K562 (cell line): ENCODE measurements around the gene TUBA4B. TPM values are rescaled to one million over a fixed set of nuclear protein-coding genes. Genes with fewer than 3 reads are reported as not detected.

Experiments
- ASH1L ChIP-seq: fragments of 450-650 bp; IDR thresholded peaks from 2 replicates; pipeline ENCODE4 v1.6.1; 2018; ENCODE audit warnings: borderline replicate concordance, mild to moderate bottlenecking, low read depth; ENCODE audit not compliant: partially characterized antibody
- BACH1 ChIP-seq: fragments of 200-800 bp; sonication (Bioruptor generic); IDR thresholded peaks from 2 replicates; pipeline ENCODE4 v1.6.1; 2016; ENCODE audit warnings: missing genetic modification characterization, missing compliant biosample characterization
- C11orf30 ChIP-seq: fragments of 450-650 bp; IDR thresholded peaks from 2 replicates; pipeline ENCODE4 v1.6.1; 2016; ENCODE audit warnings: low read depth, mild to moderate bottlenecking
- EP400 ChIP-seq: fragments of 450-650 bp; IDR thresholded peaks from 2 replicates; pipeline ENCODE4 v1.6.1; 2017; ENCODE audit warnings: antibody characterized with exemption, mild to moderate bottlenecking, moderate library complexity
- HEY1 ChIP-seq: fragments of 250-450 bp; sonication (Bioruptor Pico); IDR thresholded peaks from 2 replicates; pipeline ENCODE4 v1.5.0; 2020; ENCODE audit warnings: mild to moderate bottlenecking, moderate library complexity, borderline replicate concordance
- HNRNPL ChIP-seq: fragments of 200-400 bp; formaldehyde crosslinking; IDR thresholded peaks from 2 replicates; pipeline ENCODE4 v1.6.1; 2017; ENCODE audit warnings: low read depth, mild to moderate bottlenecking, low read length
- HNRNPUL1 ChIP-seq: fragments of 200-400 bp; formaldehyde crosslinking; IDR thresholded peaks from 2 replicates; pipeline ENCODE4 v1.6.1; 2017; ENCODE audit warnings: low read length
- MIER1 ChIP-seq: fragments of 450-650 bp; IDR thresholded peaks from 2 replicates; pipeline ENCODE4 v1.6.1; 2016; ENCODE audit warnings: antibody characterized with exemption, mild to moderate bottlenecking, low read depth
- NBN ChIP-seq: fragments of 450-650 bp; IDR thresholded peaks from 2 replicates; pipeline ENCODE4 v1.6.1; 2016; ENCODE audit warnings: low read depth, mild to moderate bottlenecking
- POLR2B ChIP-seq: fragments of 450-650 bp; IDR thresholded peaks from 2 replicates; pipeline ENCODE4 v1.6.1; 2018; ENCODE audit warnings: low read depth; ENCODE audit not compliant: partially characterized antibody
- PYGO2 ChIP-seq: fragments of 450-650 bp; IDR thresholded peaks from 2 replicates; pipeline ENCODE4 v1.6.1; 2016; ENCODE audit warnings: mild to moderate bottlenecking, missing genetic modification characterization, moderate library complexity, missing compliant biosample characterization
- SIN3A ChIP-seq, 2 experiments: fragments of 150-350 bp in 1 of 2; IDR thresholded peaks; 2 replicates each; pipeline ENCODE4 v1.6.1; 2011 to 2016; ENCODE audit warnings: borderline replicate concordance in 2 of 2, low read depth in 2 of 2, low read length in 2 of 2, mild to moderate bottlenecking in 2 of 2, moderate library complexity in 2 of 2; ENCODE audit not compliant: control insufficient read depth in 1 of 2
- SMC3 ChIP-seq: conservative IDR thresholded peaks from 2 replicates; pipeline ENCODE4 v1.6.1; 2011; ENCODE audit warnings: low read depth, low read length, improper control_type of control experiment; ENCODE audit not compliant: insufficient read depth
- SREBF1 ChIP-seq: fragments of 150-350 bp; IDR thresholded peaks from 2 replicates; pipeline ENCODE4 v1.6.1; 2014; ENCODE audit warnings: antibody characterized with exemption, low read depth, low read length, borderline replicate concordance
- SREBF2 ChIP-seq: sonication (generic); formaldehyde crosslinking; IDR thresholded peaks from 2 replicates; pipeline ENCODE4 v1.4.0; 2020; ENCODE audit warnings: mild to moderate bottlenecking, missing genetic modification reagents
- TRIM28 ChIP-seq: fragments of 450-650 bp; IDR thresholded peaks from 2 replicates; pipeline ENCODE4 v1.6.1; 2017
- TSC22D4 ChIP-seq: fragments of 450-650 bp; IDR thresholded peaks from 2 replicates; pipeline ENCODE4 v1.6.1; 2016; ENCODE audit warnings: missing genetic modification characterization, missing biosample characterization, control low read depth
- XRCC3 ChIP-seq: fragments of 450-650 bp; IDR thresholded peaks from 2 replicates; pipeline ENCODE4 v1.6.1; 2017; ENCODE audit warnings: mild to moderate bottlenecking, moderate library complexity
- ZBTB17 ChIP-seq: fragments of 450-650 bp; formaldehyde crosslinking; IDR thresholded peaks from 2 replicates; pipeline ENCODE4 v1.4.0; 2020; ENCODE audit warnings: mild to moderate bottlenecking
- ZNF175 ChIP-seq: fragments of 200-800 bp; sonication (Bioruptor generic); IDR thresholded peaks from 2 replicates; pipeline ENCODE4 v1.6.1; 2016; ENCODE audit warnings: low read depth, mild to moderate bottlenecking, missing genetic modification characterization, missing compliant biosample characterization
- ZNF592 ChIP-seq: fragments of 450-650 bp; IDR thresholded peaks from 2 replicates; pipeline ENCODE4 v1.6.1; 2017; ENCODE audit warnings: antibody characterized with exemption, mild to moderate bottlenecking
- ZNF696 ChIP-seq: fragments of 250-450 bp; sonication (Bioruptor Pico); conservative IDR thresholded peaks from 2 replicates; pipeline ENCODE4 v1.4.0; 2020; ENCODE audit warnings: mild to moderate bottlenecking, moderate library complexity
- ZNF79 ChIP-seq: fragments of 250-450 bp; sonication (Bioruptor Pico); IDR thresholded peaks from 2 replicates; pipeline ENCODE4 v1.4.0; 2020; ENCODE audit warnings: low read depth, mild to moderate bottlenecking, moderate library complexity
- polyA plus RNA-seq, 8 experiments: library from polyadenylated mRNA; depleted of rRNA in 4 of 8; stranded (reverse) in 5 of 8; unstranded in 3 of 8; fragments of >200 nt; fragmentation: Nextera tagmentation in 2 of 8; fragmentation: Illumina TruSeq in 1 of 8; extraction: Ambion mirVana in 2 of 8; extraction: Trizol in 1 of 8; gene quantifications; 2 replicates each; pipeline versions ENCODE4 v1.2.1 to v1.2.3, GENCODE V29; 2011 to 2014; ENCODE audit warnings: inconsistent platforms in 1 of 8, missing spikeins in 1 of 8
- total RNA-seq, 7 experiments: library from RNA; depleted of rRNA in 6 of 7; stranded (reverse); fragments of >200 nt in 6 of 7; fragmentation: Illumina TruSeq in 2 of 7; extraction: Trizol in 2 of 7; gene quantifications; 2 replicates each; pipeline versions ENCODE4 v1.2.1 to v1.2.3, GENCODE V29; 2011 to 2021; ENCODE audit warnings: low replicate concordance in 1 of 7
- TF ChIP-seq, protein P1 (sequence below): fragments of 450-650 bp; formaldehyde crosslinking; IDR thresholded peaks from 2 replicates; pipeline ENCODE4 v1.4.0; 2020; ENCODE audit warnings: mild to moderate bottlenecking, moderate library complexity

The TUBA4B gene
- total and polyA plus RNA-seq, 9 of the 15 experiments (the other 6 are each of a cell fraction or from before 2014, with no cell fraction given) = 0.04 TPM; not detected in 8

GRCh38 chr2:219245148-219245898 lies 7.7 kb upstream of the TUBA4B start, which contains the start of the genes GLB1L and STK16 (continued):
- TF ChIP-seq ZNF175 (CRISPR knock-in tag) = no peak
- TF ChIP-seq TSC22D4 (tag) = no peak
- TF ChIP-seq BACH1 (tag) = 0 out of 2 replicates have a peak, but pooled peaks have one; percentile 61
- TF ChIP-seq ZNF696 = no peak
- TF ChIP-seq HEY1 (CRISPR knock-in tag) = no peak
- TF ChIP-seq, protein P1, sequence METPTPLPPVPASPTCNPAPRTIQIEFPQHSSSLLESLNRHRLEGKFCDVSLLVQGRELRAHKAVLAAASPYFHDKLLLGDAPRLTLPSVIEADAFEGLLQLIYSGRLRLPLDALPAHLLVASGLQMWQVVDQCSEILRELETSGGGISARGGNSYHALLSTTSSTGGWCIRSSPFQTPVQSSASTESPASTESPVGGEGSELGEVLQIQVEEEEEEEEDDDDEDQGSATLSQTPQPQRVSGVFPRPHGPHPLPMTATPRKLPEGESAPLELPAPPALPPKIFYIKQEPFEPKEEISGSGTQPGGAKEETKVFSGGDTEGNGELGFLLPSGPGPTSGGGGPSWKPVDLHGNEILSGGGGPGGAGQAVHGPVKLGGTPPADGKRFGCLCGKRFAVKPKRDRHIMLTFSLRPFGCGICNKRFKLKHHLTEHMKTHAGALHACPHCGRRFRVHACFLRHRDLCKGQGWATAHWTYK (CRISPR knock-in tag) = no peak
- TF ChIP-seq SIN3A (IDR thresholded peaks at IDR 0.05; ENCODE audit: borderline replicate concordance in 2 of 2, control insufficient read depth in 1 of 2, low read depth in 2 of 2, low read length in 2 of 2) = peak; percentile 78 to 91
- TF ChIP-seq TRIM28 = no peak
- TF ChIP-seq ZNF79 (CRISPR knock-in tag) = no peak
- peak; percentile 43; the same call in 1 of the 2 replicates for TF ChIP-seq NBN
- no peak for TF ChIP-seq HNRNPUL1
- no peak for TF ChIP-seq MIER1
- no peak for TF ChIP-seq SREBF1
- TF ChIP-seq POLR2B = peak; percentile 86
- no peak for TF ChIP-seq XRCC3
- TF ChIP-seq C11orf30 = peak; percentile 95
- no peak for TF ChIP-seq PYGO2 (tag)
- TF ChIP-seq EP400 = peak; percentile 94
- no peak for TF ChIP-seq ZNF592
- TF ChIP-seq HNRNPL = no peak
- TF ChIP-seq SMC3 = 0 out of 2 replicates have a peak, but pooled peaks have one; percentile 3
- TF ChIP-seq SREBF2 = no peak
- no peak for TF ChIP-seq ASH1L
- TF ChIP-seq ZBTB17 (CRISPR knock-in tag) = peak; percentile 85
